Body of pancreas (tissue), 4 donors: ENCODE measurements around the gene FGF14.

Experiments used
- CTCF ChIP-seq, 7 experiments: fragments of 450-650 bp in 4 of 7; fragments of 200-600 bp in 3 of 7; sonication (generic) in 3 of 7; IDR thresholded peaks; one replicate each; pipeline ENCODE4 v1.5.1; 2016 to 2019; ENCODE audit warnings: antibody characterized with exemption in 7 of 7
- POLR2A ChIP-seq, 3 donors: fragments of 450-650 bp; IDR thresholded peaks; one replicate each; pipeline ENCODE4 v1.6.1; 2016; ENCODE audit warnings: antibody characterized with exemption in 3 of 3, mild to moderate bottlenecking in 2 of 3

- no peak for TF ChIP-seq CTCF (IDR thresholded peaks at IDR 0.05)
- no peak for TF ChIP-seq POLR2A (IDR thresholded peaks at IDR 0.05)
Observed at GRCh38 chr13:102234618-102235017, 167.2 kb downstream of the FGF14 start.
